Renal cortical epithelial cell (primary cell): Measurements from ENCODE around the gene MRPL49. TPM values are rescaled to one million over a fixed set of nuclear protein-coding genes. Genes with fewer than 3 reads are reported as not detected.
A peak's percentile ranks its signal among the peaks of the same experiment; 100 is the strongest.

Experiments used
- DNase-seq: peaks from one replicate; pipeline ENCODE4 v3.0.0-alpha.2; 2011; ENCODE audit warnings: low read depth
- total RNA-seq: library from RNA; depleted of rRNA; stranded (reverse); fragments of >200 nt; gene quantifications from 2 replicates; pipeline ENCODE4 v1.2.3, GENCODE V29; 2014

Gene MRPL49
- total RNA-seq, 1 donor from 2014 or later = 55.3 TPM

GRCh38 chr11:65102142-65103095 lies 19.7 kb upstream of the MRPL49 start:
- DNase-seq = no peak

GRCh38 chr11:65103476-65103875 lies 18.6 kb upstream of the MRPL49 start:
- no peak for DNase-seq

DNA sequence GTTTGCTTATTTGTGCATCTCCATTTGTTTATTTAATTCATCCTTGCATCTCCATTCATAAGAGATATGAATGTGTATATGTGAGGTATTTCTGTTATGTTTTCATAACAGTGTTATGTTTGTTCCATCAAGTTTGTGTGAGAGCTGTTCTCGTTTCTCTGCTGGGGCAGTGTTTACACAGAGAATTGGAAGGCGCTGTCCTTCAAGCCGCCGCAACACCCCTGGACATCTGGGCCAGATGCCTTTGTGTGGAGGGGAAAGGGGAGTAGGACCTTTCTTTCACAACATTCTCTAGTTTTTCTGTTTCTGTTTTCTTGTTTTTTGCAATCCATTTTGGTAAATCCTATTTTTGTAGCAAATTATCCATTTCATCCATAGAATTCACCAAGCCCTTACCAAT lies 17.5 kb upstream of the MRPL49 start:
- no peak for DNase-seq

GRCh38 chr11:65107078-65107477 lies 15.0 kb upstream of the MRPL49 start:
- DNase-seq = no peak

DNA sequence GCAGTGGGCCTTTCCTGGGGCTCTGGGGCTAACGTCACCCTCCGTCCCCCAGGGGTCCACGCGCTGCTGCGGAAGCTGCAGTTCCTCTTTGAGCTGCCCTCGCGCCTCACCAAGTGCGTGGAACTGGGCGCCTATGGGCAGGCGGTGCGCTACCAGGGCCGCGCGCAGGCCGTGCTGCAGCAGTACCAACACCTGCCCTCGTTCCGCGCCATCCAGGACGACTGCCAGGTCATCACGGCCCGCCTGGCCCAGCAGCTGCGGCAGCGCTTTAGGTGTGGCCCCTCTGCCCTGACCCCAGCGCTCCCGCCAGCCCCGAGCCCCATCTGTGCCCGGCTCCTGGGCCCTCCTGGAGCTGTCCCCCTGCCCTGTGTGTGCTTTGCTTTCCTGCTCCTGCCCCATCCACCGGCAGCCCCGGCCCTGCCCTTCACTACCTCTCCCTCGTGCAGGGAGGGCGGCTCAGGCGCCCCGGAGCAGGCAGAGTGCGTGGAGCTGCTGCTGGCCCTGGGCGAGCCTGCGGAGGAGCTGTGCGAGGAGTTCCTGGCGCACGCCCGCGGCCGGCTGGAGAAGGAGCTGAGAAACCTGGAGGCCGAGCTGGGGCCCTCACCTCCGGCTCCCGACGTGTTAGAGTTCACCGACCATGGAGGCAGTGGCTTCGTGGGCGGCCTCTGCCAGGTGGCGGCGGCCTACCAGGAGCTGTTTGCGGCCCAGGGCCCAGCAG lies 14.2 kb upstream of the MRPL49 start:
- DNase-seq = no peak

- DNase-seq = no peak
Measured at GRCh38 chr11:65108469-65109123, 13.5 kb upstream of the MRPL49 start.

- no peak for DNase-seq
Measured at GRCh38 chr11:65109231-65110198, 12.6 kb upstream of the MRPL49 start.

- DNase-seq = peak; percentile 70
Measured at GRCh38 chr11:65110354-65110861, 11.7 kb upstream of the MRPL49 start.

- DNase-seq = no peak
Measured at GRCh38 chr11:65111159-65111743, 10.9 kb upstream of the MRPL49 start.

GRCh38 chr11:65111744-65112545 lies 10.2 kb upstream of the MRPL49 start, which contains the start of gene TM7SF2:
Gene TM7SF2 (plus strand): TSS chr11:65111872. CDS start chr11:65112016, 144 bp downstream.
- DNase-seq = peak; percentile 81

DNA sequence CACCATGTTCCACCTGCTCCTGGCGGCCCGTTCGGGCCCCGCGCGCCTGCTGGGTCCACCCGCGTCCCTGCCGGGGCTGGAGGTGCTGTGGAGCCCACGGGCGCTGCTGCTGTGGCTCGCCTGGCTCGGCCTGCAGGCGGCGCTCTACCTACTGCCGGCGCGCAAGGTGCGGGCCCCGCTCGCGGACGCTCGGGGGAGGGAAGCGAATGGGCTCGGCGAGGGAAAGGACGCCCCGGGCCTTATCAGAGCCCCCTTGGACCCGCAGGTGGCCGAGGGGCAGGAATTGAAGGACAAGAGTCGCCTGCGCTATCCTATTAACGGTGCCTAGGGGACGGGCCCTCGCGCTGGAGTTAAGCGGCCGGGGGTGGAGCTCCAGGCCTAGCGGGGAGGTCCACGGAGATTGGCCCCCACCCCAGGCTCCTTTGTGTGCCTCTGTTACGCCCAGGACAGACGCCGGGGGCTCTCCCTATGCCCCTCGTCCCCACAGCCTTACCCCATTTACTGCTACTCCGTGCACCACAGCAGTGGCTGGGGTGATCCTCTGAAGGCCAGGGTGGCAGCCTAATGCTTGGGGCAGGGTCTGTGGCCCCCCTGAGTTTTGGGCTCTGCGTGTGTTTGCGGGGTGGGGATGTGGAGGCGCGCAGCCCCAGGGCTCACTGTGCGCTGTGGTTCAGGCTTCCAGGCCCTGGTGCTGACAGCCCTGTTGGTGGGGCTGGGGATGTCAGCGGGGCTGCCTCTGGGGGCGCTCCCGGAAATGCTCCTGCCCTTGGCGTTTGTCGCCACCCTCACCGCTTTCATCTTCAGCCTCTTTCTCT lies 9.4 kb upstream of the MRPL49 start:
- DNase-seq = no peak

DNA sequence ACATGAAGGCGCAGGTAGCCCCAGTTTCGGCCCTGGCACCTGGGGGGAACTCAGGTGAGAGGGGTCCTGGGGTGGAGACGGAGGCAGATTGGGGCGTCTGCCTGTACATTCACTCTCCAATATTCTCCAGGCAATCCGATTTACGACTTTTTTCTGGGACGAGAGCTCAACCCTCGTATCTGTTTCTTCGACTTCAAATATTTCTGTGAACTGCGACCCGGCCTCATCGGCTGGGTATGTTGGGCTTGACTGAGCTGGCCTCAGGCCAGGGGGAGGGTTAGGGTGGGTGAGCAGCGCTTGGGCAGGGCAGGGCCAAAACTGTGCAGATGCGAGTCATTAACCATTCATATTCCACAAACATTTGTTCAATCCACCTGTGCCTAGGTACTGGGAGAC lies 8.8 kb upstream of the MRPL49 start:
- peak; percentile 43 for DNase-seq

DNA sequence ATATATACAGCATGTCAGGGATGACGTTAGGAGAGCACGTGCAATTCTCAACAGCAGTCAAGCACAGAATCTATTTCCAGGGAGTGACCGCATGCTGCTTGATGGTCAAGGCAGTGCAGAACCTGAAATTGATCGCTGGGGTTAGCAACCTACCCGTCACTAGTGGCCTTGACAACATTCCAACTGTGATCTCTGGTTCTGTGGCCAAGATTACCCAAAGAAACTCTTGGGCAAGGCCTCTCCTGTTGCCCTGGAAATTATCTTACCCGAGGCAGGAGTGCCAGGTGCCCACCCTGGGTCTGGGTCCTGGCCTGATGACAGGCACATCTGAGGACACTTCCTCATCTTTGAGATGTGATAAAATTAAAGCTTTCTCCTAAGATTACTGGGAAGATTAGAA lies 8.3 kb upstream of the MRPL49 start:
- DNase-seq = peak; percentile 38

DNA sequence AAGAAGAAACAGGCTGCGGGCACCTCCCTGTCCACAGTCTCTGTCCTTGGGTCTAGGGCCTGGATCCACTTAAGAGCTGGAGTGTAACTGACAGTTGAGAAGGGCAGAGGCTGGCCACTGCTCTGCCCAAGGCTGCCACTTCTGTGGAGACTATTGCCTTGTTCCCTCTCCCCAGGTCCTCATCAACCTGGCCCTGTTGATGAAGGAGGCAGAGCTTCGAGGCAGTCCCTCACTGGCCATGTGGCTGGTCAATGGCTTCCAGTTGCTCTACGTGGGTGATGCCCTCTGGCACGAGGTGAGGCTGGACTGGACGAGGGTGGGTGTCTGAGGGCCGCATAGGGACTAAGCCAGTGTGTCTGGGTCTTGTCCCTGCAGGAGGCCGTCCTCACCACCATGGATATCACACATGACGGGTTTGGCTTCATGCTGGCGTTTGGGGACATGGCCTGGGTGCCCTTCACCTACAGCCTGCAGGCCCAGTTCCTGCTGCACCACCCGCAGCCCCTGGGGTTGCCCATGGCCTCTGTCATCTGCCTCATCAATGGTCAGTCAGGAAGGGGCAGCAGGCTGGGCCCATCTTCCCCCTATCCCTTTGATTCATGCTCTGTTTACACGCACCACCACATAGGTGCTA lies 7.5 kb upstream of the MRPL49 start:
- DNase-seq = no peak

- no peak for DNase-seq
Measured at GRCh38 chr11:65115361-65116082, 6.6 kb upstream of the MRPL49 start.

- peak; percentile 38 for DNase-seq
Measured at GRCh38 chr11:65116370-65117205, 5.5 kb upstream of the MRPL49 start.
